ENCODE results near the gene NFIX. TPM values are rescaled to one million over a fixed set of nuclear protein-coding genes. Genes with fewer than 3 reads are reported as not detected.

The NFIX gene
- total and polyA plus RNA-seq, 2 of the 13 experiments (the other 11 are each of a cell fraction or from before 2014, with no cell fraction given): 3.4 to 5.4 TPM

- no peak for TF ChIP-seq ZNF639 (CRISPR knock-in tag; conservative IDR thresholded peaks at IDR 0.05)
- TF ChIP-seq YEATS4 (CRISPR knock-in tag; IDR thresholded peaks at IDR 0.05; ENCODE audit: borderline replicate concordance): no peak
- TF ChIP-seq ZFP36L2 (CRISPR knock-in tag; IDR thresholded peaks at IDR 0.05): no peak
- no peak for TF ChIP-seq KMT2A (CRISPR knock-in tag; IDR thresholded peaks at IDR 0.05)
- TF ChIP-seq MBNL3 (CRISPR knock-in tag; conservative IDR thresholded peaks at IDR 0.05): no peak
- TF ChIP-seq ZNF776 (CRISPR knock-in tag; IDR thresholded peaks at IDR 0.05): no peak
These were observed 99.6 kb downstream of the NFIX start (continued) for GRCh38 chr19:13094771-13095392.

DNA sequence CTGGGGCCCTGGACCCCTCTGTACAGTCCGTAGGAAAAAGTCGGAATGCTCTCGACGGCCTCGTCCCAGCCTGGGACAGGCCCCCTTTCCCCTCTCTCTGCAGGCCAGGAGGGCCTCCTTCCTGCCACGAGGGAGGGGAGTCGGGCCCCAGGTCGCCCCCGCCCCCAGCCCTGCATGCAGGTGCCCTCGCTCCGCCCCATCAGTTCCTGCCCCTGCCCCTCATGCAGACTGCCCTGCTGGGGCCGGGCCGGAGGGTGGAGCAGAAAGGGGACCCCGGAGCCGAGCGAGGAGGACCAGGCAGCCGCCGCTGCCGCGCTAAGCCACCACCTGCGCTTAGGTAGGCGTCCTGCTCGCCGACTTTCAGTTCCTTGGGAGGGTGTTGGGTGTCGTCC lies 100.1 kb downstream of the NFIX start:
- Histone ChIP-seq H3K9me3 (ENCODE audit: low read length) (no peaks in the 10 kb centered on the region), H2AFZ (ENCODE audit: low read length) (no peak overlapping the region), H3K9ac (ENCODE audit: insufficient read depth, low read depth, low read length) (no peak overlapping the region), H3K27ac (ENCODE audit: extremely low read length, insufficient read depth, low read length) (no peak overlapping the region), H3K27me3 (ENCODE audit: control insufficient read depth in 1 of 2, insufficient read depth in 2 of 2, low read length in 2 of 2) (no peaks in the 10 kb centered on the region), H3K79me2 (ENCODE audit: insufficient read depth, low read length) (no peaks in the 10 kb centered on the region), H3K4me1 (ENCODE audit: insufficient read depth, low read length) (peaks cover 50% of the 10 kb centered on the region), H3K36me3 (replicated peaks in 1 of 2; ENCODE audit: control insufficient read depth in 1 of 2, insufficient read depth in 2 of 2, low read length in 2 of 2) (no peaks in the 10 kb centered on the region; a peak in 1 of 5 replicates), H3K4me2 (ENCODE audit: low read depth, low read length) (no peak overlapping the region), H3K4me3 (replicated peaks in 1 of 3; ENCODE audit: insufficient read depth in 1 of 3, low read depth in 2 of 3, low read length in 3 of 3) (no peak overlapping the region), H4K20me1 (ENCODE audit: insufficient read depth, low read length) (no peaks in the 10 kb centered on the region; the same call in none of the 2 replicates)
- no peak for ATAC-seq
- ChIA-PET POLR2A (interaction anchor here (0.9 to 1.7 kb wide), 4 partner anchors 34 to 130 kb away, joined by 3 to 12 read pairs (median 6); no protein-coding TSS in a partner anchor), CTCF (ENCODE audit: low intra/inter-chr PET ratio, low total read pairs) (interaction anchor here (1.3 to 1.8 kb wide), 2 partner anchors 117 to 130 kb away, joined by 5 to 7 read pairs; no protein-coding TSS in a partner anchor)
- DNase-seq (ENCODE audit: low spot score): no peak
- FAIRE-seq: no peak
- no TSS peak for BruUV-seq (replicated peaks)
- over 99% methylated on average over 15 of the region's 25 CpGs for WGBS (ENCODE audit: low lambda C conversion rate)
- intact Hi-C loops (cut with micrococcal nuclease; ENCODE audit: unreplicated experiment): no loop called here
- TF ChIP-seq GABPB1 (CRISPR knock-in tag; IDR thresholded peaks at IDR 0.05) (no peak), AGO2 (optimal IDR thresholded peaks at IDR 0.05; ENCODE audit: low read depth, low read length) (peak; percentile 33), ZBTB7B (CRISPR knock-in tag; IDR thresholded peaks at IDR 0.05) (0 out of 2 replicates have a peak, but pooled peaks have one; percentile 7), HOXA5 (CRISPR knock-in tag; IDR thresholded peaks at IDR 0.05) (no peak)
- TF ChIP-seq, protein P1, sequence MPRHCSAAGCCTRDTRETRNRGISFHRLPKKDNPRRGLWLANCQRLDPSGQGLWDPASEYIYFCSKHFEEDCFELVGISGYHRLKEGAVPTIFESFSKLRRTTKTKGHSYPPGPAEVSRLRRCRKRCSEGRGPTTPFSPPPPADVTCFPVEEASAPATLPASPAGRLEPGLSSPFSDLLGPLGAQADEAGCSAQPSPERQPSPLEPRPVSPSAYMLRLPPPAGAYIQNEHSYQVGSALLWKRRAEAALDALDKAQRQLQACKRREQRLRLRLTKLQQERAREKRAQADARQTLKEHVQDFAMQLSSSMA (CRISPR knock-in tag; IDR thresholded peaks at IDR 0.05): no peak
- in situ Hi-C loops (cut with HindIII; ENCODE audit: extremely low pct_ligation_motif_present, low pct_unique_long_range_greater_than_20kb): no loop called here
